Measurements from ENCODE around the gene KIFAP3.
"Not testable (repeated sequence)": the region's sequence is repeated elsewhere in the genome, so short reads cannot be mapped to it uniquely, and the experiment has no call there.

The KIFAP3 gene

DNA sequence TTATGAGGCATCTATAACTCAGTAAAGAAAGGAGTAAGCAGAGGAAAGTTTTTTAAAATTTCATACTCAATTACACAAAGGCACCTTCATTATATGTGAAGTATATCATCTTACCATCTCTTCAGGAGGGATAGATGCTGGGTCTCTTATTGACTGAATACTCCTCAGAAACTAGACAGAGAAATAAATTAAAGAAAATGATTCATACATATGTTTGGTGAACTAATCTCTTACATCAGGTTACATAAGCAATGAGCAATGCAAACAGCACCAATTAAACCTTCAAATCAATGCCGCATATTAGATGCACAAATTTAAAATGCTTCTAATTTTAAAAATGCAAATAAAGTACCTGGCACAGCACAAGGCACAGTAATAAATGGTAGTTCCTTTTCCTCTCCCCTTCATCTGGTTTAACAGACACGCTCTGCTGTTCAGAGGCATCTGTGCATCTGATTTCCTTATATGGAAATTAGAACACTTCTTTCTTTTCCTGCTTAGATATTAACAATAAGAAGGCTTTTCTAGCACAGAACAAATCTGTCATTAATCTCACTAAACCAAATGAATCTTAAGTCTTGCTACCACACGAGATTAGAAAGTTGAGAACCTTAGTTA is 200.8 kb downstream of the KIFAP3 start:
- peaks cover 34% of the 10 kb centered on the region for H3K36me3 ChIP-seq (ENCODE audit: low read length)

DNA sequence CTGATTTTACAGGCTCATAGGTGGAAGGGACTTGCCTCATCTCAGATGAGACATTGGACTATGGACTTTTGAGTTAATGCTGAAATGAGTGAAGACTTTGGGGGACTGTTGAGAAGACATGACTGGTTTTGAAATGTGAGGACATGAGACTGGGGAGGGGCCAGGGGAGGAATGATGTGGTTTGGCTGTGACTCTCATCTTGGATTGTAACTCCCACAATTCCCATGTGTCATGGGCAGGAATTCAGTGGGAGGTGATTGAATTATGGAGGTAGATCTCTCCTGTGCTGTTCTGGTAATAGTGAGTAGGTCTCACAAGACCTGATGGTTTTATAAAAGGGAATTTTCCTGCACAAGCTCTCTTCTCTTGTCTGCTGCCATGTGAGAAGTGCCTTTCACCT is 201.6 kb downstream of the KIFAP3 start:
- H3K27ac ChIP-seq (ENCODE audit: low read depth, low read length), result no peak overlapping the region
- no peaks in the 10 kb centered on the region for H3K79me2 ChIP-seq (ENCODE audit: insufficient read depth, low read length)
- H2AFZ ChIP-seq (ENCODE audit: low read depth, low read length, severe bottlenecking), result no peak overlapping the region

More for the DNA sequence above, 200.8 kb downstream of the KIFAP3 start:
- no peak for TF ChIP-seq EZH2phosphoT487 (conservative IDR thresholded peaks at IDR 0.05; ENCODE audit: low read length)
- TF ChIP-seq, protein P1, sequence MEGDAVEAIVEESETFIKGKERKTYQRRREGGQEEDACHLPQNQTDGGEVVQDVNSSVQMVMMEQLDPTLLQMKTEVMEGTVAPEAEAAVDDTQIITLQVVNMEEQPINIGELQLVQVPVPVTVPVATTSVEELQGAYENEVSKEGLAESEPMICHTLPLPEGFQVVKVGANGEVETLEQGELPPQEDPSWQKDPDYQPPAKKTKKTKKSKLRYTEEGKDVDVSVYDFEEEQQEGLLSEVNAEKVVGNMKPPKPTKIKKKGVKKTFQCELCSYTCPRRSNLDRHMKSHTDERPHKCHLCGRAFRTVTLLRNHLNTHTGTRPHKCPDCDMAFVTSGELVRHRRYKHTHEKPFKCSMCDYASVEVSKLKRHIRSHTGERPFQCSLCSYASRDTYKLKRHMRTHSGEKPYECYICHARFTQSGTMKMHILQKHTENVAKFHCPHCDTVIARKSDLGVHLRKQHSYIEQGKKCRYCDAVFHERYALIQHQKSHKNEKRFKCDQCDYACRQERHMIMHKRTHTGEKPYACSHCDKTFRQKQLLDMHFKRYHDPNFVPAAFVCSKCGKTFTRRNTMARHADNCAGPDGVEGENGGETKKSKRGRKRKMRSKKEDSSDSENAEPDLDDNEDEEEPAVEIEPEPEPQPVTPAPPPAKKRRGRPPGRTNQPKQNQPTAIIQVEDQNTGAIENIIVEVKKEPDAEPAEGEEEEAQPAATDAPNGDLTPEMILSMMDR (IDR thresholded peaks at IDR 0.05; ENCODE audit: insufficient read depth, low read length, poor library complexity, severe bottlenecking), result no peak
- no peak overlapping the region for H2AFZ ChIP-seq (ENCODE audit: low read depth, low read length, severe bottlenecking)
- H3K9me3 ChIP-seq (ENCODE audit: insufficient read depth, low read length), result no peaks in the 10 kb centered on the region
- H3K4me2 ChIP-seq (ENCODE audit: low read depth, low read length, poor library complexity, severe bottlenecking), result no peak overlapping the region
- no peak overlapping the region for H3K4me3 ChIP-seq (ENCODE audit: insufficient read depth, low read length, poor library complexity, severe bottlenecking)
- no peak overlapping the region for H3K9ac ChIP-seq (ENCODE audit: low read length)
- H3K27me3 ChIP-seq (ENCODE audit: low read length), result no peaks in the 10 kb centered on the region
- no peaks in the 10 kb centered on the region for H3K79me2 ChIP-seq (ENCODE audit: insufficient read depth, low read length)
- H3K9me2 ChIP-seq (replicated peaks; ENCODE audit: insufficient read depth, low read length), result no peaks in the 10 kb centered on the region
- no peaks in the 10 kb centered on the region for H4K20me1 ChIP-seq (ENCODE audit: low read depth, low read length)
- H3F3A ChIP-seq (ENCODE audit: insufficient read depth), result no peaks in the 10 kb centered on the region
- no peak overlapping the region for H3K27ac ChIP-seq (ENCODE audit: low read depth, low read length)

DNA sequence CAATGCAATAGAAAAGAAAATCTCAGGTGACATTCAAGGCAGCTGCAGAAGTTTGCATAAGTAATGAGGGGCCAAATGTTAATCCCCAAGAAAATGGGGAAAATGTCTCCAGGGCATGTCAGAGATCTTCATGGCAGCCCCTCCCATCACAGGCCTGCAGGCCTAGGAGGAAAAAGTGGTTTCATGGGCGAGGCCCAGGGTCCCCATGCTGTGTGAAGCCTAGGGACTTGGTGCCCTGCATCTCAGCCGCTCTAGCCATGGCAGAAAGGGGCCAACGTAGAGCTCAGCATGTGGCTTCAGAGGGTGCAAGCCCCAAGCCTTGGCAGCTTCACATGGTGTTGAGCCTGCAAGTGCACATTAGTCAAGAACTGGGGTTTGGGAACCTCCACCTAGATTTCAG is 202.5 kb downstream of the KIFAP3 start:
- not testable (repeated sequence) for H4K20me1 ChIP-seq (ENCODE audit: low read depth, low read length); H3K4me2 ChIP-seq (ENCODE audit: low read depth, low read length, poor library complexity, severe bottlenecking); H3K79me2 ChIP-seq (ENCODE audit: insufficient read depth, low read length); H3K9ac ChIP-seq (ENCODE audit: low read length); H3K4me3 ChIP-seq (ENCODE audit: insufficient read depth, low read length, poor library complexity, severe bottlenecking); H3F3A ChIP-seq (ENCODE audit: insufficient read depth); H3K9me3 ChIP-seq (ENCODE audit: insufficient read depth, low read length); H3K9me2 ChIP-seq (replicated peaks; ENCODE audit: insufficient read depth, low read length); H3K27me3 ChIP-seq (ENCODE audit: low read length); H2AFZ ChIP-seq (ENCODE audit: low read depth, low read length, severe bottlenecking); H3K27ac ChIP-seq (ENCODE audit: low read depth, low read length)
- H3K36me3 ChIP-seq (ENCODE audit: low read length), result peaks cover 48% of the 10 kb centered on the region

More for the DNA sequence above, 201.6 kb downstream of the KIFAP3 start:
- no peak overlapping the region for H3K9ac ChIP-seq (ENCODE audit: low read length)
- H3K4me3 ChIP-seq (ENCODE audit: insufficient read depth, low read length, poor library complexity, severe bottlenecking), result no peak overlapping the region
- H3K4me2 ChIP-seq (ENCODE audit: low read depth, low read length, poor library complexity, severe bottlenecking), result no peak overlapping the region
- TF ChIP-seq, protein P1 (IDR thresholded peaks at IDR 0.05; ENCODE audit: insufficient read depth, low read length, poor library complexity, severe bottlenecking), result no peak
- TF ChIP-seq EZH2phosphoT487 (conservative IDR thresholded peaks at IDR 0.05; ENCODE audit: low read length), result no peak
- no peaks in the 10 kb centered on the region for H4K20me1 ChIP-seq (ENCODE audit: low read depth, low read length)
- no peaks in the 10 kb centered on the region for H3K27me3 ChIP-seq (ENCODE audit: low read length)
- H3K9me2 ChIP-seq (replicated peaks; ENCODE audit: insufficient read depth, low read length), result no peaks in the 10 kb centered on the region
- H3K36me3 ChIP-seq (ENCODE audit: low read length), result peaks cover 42% of the 10 kb centered on the region
- no peaks in the 10 kb centered on the region for H3F3A ChIP-seq (ENCODE audit: insufficient read depth)
- H3K9me3 ChIP-seq (ENCODE audit: insufficient read depth, low read length), result no peaks in the 10 kb centered on the region

Data from SU-DHL-6 (cell line).